ENCODE measurements around the gene TM9SF3.
A peak's percentile ranks its signal among the peaks of the same experiment; 100 is the strongest.

The TM9SF3 gene

GRCh38 chr10:96493871-96494525 is 92.8 kb downstream of the TM9SF3 start:
- FAIRE-seq = no peak
- TF ChIP-seq CTCF (IDR thresholded peaks at IDR 0.05; ENCODE audit: insufficient read depth, missing control alignments) = no peak

DNA sequence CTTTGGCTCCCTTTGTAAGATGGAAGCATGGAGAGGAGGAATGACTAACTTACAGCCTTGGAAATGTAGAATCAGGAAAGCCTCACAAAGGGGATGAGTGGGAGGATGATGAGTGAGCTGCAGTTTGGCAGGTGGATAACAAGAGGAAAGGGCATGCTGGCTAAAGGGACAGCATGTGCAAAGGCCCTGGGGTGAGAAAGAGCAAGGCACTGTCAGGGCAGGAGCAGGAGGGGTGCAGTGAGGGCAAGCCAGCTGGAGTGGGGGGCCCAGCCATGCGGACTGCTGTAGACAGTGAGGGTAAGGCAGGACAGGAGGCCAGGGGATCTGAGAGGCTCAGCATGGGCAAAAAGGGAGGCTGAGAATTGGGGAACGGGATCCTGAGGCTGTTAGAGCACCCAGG is 93.6 kb downstream of the TM9SF3 start:
- no peak for TF ChIP-seq CTCF (IDR thresholded peaks at IDR 0.05; ENCODE audit: insufficient read depth, missing control alignments)
- FAIRE-seq (no peak), DNase-seq (ENCODE audit: insufficient read length, low spot score) (no peak)

More at GRCh38 chr10:96493871-96494525, 92.8 kb downstream of the TM9SF3 start:
- no peak for DNase-seq (ENCODE audit: insufficient read length, low spot score)

GRCh38 chr10:96491303-96491702 is 95.5 kb downstream of the TM9SF3 start:
- peak; percentile 34 for TF ChIP-seq CTCF (IDR thresholded peaks at IDR 0.05; ENCODE audit: insufficient read depth, missing control alignments)
- FAIRE-seq (no peak), DNase-seq (ENCODE audit: insufficient read length, low spot score) (no peak)

- FAIRE-seq = no peak
- DNase-seq (ENCODE audit: insufficient read length, low spot score) = no peak
- TF ChIP-seq CTCF (IDR thresholded peaks at IDR 0.05; ENCODE audit: insufficient read depth, missing control alignments) = no peak
Observed at GRCh38 chr10:96488161-96488935, 98.5 kb downstream of the TM9SF3 start.

GRCh38 chr10:96482815-96483588 is 103.8 kb downstream of the TM9SF3 start:
- TF ChIP-seq CTCF (IDR thresholded peaks at IDR 0.05; ENCODE audit: insufficient read depth, missing control alignments) = no peak
- no peak for FAIRE-seq
- DNase-seq (ENCODE audit: insufficient read length, low spot score) = no peak

DNA sequence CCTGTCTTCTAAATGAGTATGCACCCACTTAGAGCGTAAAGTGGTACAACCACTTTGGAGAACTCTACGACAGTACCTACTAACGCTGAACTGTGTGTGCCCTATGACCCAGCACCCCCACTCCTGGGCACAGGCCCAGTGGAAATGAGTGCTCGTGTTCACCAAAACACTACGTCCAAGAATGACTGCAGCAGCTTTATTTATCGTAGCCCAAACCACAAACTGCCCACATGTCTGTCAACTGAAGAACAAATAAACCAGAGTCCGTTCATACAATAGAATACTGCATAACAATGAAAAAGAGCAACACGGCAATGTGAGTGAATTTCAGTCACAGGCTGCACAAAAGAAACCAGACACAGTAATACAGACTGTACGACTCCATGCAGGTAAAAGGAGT is 108.5 kb downstream of the TM9SF3 start:
- FAIRE-seq (no peak), DNase-seq (ENCODE audit: insufficient read length, low spot score) (no peak)
- TF ChIP-seq CTCF (IDR thresholded peaks at IDR 0.05; ENCODE audit: insufficient read depth, missing control alignments) = no peak
